Upper lobe of left lung (tissue), 6 donors: Measurements from ENCODE around the gene DAZAP1. TPM values are rescaled to one million over a fixed set of nuclear protein-coding genes. Genes with fewer than 3 reads are reported as not detected.

Experiments used
- ATAC-seq, 2 donors: fragments of 200-7000 bp; cut with Tn5 transposase; one replicate each; pipeline ENCODE4 v1.9.1; 2022; ENCODE audit warnings: mild to moderate bottlenecking in 2 of 2, moderate library complexity in 2 of 2; ENCODE audit not compliant: low FRiP score in 2 of 2
- DNase-seq, 2 donors: peaks; one replicate each; pipeline ENCODE4 v3.0.0-alpha.2; 2019 to 2020
- H3K27ac ChIP-seq, 4 donors: fragments of 200-600 bp; sonication (generic); one replicate each; pipeline ENCODE4 v1.5.1; 2016 to 2019
- H3K27me3 ChIP-seq, 4 donors: fragments of 200-600 bp; sonication (generic); one replicate each; pipeline ENCODE4 v1.5.1; 2017 to 2019
- H3K36me3 ChIP-seq, 4 donors: fragments of 200-600 bp; sonication (generic); one replicate each; pipeline ENCODE4 v1.5.1; 2016 to 2019
- H3K4me1 ChIP-seq, 4 donors: fragments of 200-600 bp; sonication (generic); one replicate each; pipeline ENCODE4 v1.5.1; 2018 to 2019
- H3K4me3 ChIP-seq, 4 donors: fragments of 200-600 bp; sonication (generic); one replicate each; pipeline ENCODE4 v1.5.1; 2017 to 2019; ENCODE audit warnings: mild to moderate bottlenecking in 2 of 4, moderate library complexity in 1 of 4
- H3K9me3 ChIP-seq, 4 donors: fragments of 200-600 bp; sonication (generic); one replicate each; pipeline ENCODE4 v1.5.1; 2018 to 2019
- CTCF ChIP-seq, 6 experiments: fragments of 450-650 bp in 4 of 6; fragments of 200-600 bp in 2 of 6; sonication (generic) in 2 of 6; IDR thresholded peaks; one replicate each; pipeline ENCODE4 v1.5.1; 2016 to 2019; ENCODE audit warnings: antibody characterized with exemption in 6 of 6
- EP300 ChIP-seq, 4 donors: sonication (generic); formaldehyde crosslinking; IDR thresholded peaks; one replicate each; pipeline ENCODE4 v1.5.1; 2017; ENCODE audit warnings: antibody characterized with exemption in 4 of 4, control low read depth in 2 of 4
- POLR2A ChIP-seq, 4 donors: fragments of 450-650 bp; IDR thresholded peaks; one replicate each; pipeline ENCODE4 v1.5.1; 2016 to 2017; ENCODE audit warnings: antibody characterized with exemption in 4 of 4, mild to moderate bottlenecking in 2 of 4
- POLR2AphosphoS5 ChIP-seq, 2 donors: sonication (generic); formaldehyde crosslinking; IDR thresholded peaks; one replicate each; pipeline ENCODE4 v1.5.1; 2017; ENCODE audit warnings: antibody characterized with exemption in 2 of 2
- WGBS, 2 donors: methylation state at CpG; one replicate each; pipeline ENCODE4 v1.1.5; 2017 to 2018; 5-methylcytosine and 5-hydroxymethylcytosine counted together
- total RNA-seq, 6 donors: library from RNA; depleted of rRNA in 4 of 6; stranded (reverse); fragments of >200 nt in 4 of 6; gene quantifications; one replicate each; pipeline versions ENCODE4 v1.1.0 to v1.2.1, GENCODE V29; 2016 to 2021
- donor health status: DM: no; HTN: no; CAD: no; lungs with moderate emphysema.
- donor health status: DM: no; HTN: yes; CAD: no; lungs with severe emphysema.

DAZAP1 gene
- total RNA-seq, 6 donors from 2014 or later, result 38.9 to 107 (median 78.7) TPM

DNA sequence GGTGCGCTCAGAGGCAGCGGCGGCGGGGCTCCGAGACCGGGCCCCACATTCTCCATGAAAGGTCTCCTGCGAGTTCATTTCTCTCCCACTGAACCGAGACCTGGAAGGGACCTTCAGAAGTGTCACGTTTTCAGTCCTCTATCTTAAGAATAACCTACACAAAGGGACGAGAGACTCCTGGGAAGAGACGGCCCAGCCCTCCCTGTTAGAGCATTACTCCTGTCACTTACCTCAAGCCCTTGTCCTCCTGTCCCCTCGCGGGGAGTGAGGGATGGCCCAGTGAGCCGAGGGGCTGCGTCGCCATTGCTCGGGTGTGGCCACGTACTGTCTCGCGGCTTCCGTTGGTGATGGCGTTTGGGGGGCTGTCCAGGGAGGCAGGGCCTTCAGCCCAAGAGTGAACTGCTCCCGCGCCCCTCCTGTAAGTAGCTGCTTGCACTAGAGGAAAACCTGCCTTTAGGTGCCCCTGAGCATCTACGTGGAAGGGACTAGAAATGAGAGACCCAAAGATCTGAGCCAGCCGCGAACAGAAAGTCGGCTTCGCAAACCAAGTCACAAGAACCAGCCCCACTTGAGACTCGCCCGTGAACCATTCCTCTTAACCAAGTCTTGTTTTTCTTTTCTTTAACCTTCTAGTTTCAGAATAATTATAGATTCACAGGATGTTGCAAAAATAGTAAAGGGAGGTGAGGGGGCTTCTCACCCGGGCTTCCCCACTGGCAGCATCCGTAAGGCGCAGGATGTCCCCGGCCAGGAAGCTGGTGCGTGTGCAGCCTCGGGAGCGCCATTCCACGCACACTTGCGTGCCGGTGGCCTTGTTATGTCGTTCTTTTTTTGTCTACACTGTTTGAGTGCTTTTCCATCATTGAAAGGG, 44.8 kb upstream of the DAZAP1 start:
- 83 to 89% methylated on average over 42 of the region's 42 CpGs for WGBS, 2 donors
- Histone ChIP-seq H3K4me3 (no peak overlapping the region), H3K9me3 (no peaks in the 10 kb centered on the region), H3K27me3 (no peaks in the 10 kb centered on the region), H3K4me1 (peaks cover 7 to 33% (median 23%) of the 10 kb centered on the region in 4 donors), H3K36me3 (peaks cover 7 to 95% (median 48%) of the 10 kb centered on the region in 4 donors), H3K27ac (no peak overlapping the region)
- DNase-seq (no peak), ATAC-seq (no peak)
- TF ChIP-seq POLR2A (IDR thresholded peaks at IDR 0.05) (no peak), EP300 (IDR thresholded peaks at IDR 0.05) (no peak), POLR2AphosphoS5 (IDR thresholded peaks at IDR 0.05) (no peak), CTCF (IDR thresholded peaks at IDR 0.05) (no peak)

DNA sequence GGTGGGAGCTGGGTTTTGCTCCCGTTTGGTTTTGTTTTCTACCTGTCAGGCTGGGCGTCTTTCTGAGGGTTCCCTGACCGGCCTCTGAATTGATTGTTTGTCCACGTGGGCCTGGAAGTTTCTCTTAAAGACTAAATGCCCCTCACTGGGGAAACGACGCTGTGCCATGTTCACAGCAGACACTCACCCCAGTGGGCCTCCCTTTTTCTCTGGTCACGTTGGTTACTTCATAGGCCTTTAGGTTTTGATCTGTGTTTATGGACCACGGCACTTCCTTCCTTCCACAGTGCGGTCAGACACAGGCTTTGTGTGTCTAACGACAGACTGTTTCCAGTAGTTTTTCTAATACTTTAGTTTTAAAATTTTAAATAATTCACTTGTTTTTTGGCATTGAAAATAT, 43.8 kb upstream of the DAZAP1 start:
- peak overlapping the region in 1 of 4 donors; percentile 19 for H3K27ac ChIP-seq
- TF ChIP-seq POLR2A (IDR thresholded peaks at IDR 0.05) (no peak), CTCF (IDR thresholded peaks at IDR 0.05) (no peak), POLR2AphosphoS5 (IDR thresholded peaks at IDR 0.05) (no peak), EP300 (IDR thresholded peaks at IDR 0.05) (no peak)
- H3K36me3 ChIP-seq, result peaks cover 7 to 93% (median 45%) of the 10 kb centered on the region in 4 donors
- peaks cover 7 to 33% (median 23%) of the 10 kb centered on the region in 4 donors for H3K4me1 ChIP-seq
- ATAC-seq, result no peak
- no peak overlapping the region for H3K4me3 ChIP-seq
- no peak for DNase-seq
- no peaks in the 10 kb centered on the region for H3K27me3 ChIP-seq
- WGBS, 2 donors, result 61 to 68% methylated on average over 10 of the region's 10 CpGs
- no peaks in the 10 kb centered on the region for H3K9me3 ChIP-seq

- Histone ChIP-seq H3K4me1 (peaks cover 7 to 33% (median 23%) of the 10 kb centered on the region in 4 donors), H3K27me3 (no peaks in the 10 kb centered on the region), H3K36me3 (peaks cover 7 to 92% (median 43%) of the 10 kb centered on the region in 4 donors), H3K27ac (no peak overlapping the region), H3K9me3 (no peaks in the 10 kb centered on the region), H3K4me3 (no peak overlapping the region)
- ATAC-seq (no peak), DNase-seq (no peak)
- 59 to 76% methylated on average over 15 of the region's 15 CpGs for WGBS, 2 donors
- peak in 2 of 6 experiments; percentile 9 to 26 for TF ChIP-seq CTCF (IDR thresholded peaks at IDR 0.05)
- no peak for TF ChIP-seq POLR2AphosphoS5 (IDR thresholded peaks at IDR 0.05)
These were observed 43.2 kb upstream of the DAZAP1 start for GRCh38 chr19:1364070-1364704.

GRCh38 chr19:1365319-1366269, 41.8 kb upstream of the DAZAP1 start:
- Histone ChIP-seq H3K36me3 (peaks cover 7 to 92% (median 50%) of the 10 kb centered on the region in 4 donors), H3K4me1 (peaks cover 5 to 29% (median 22%) of the 10 kb centered on the region in 4 donors), H3K4me3 (no peak overlapping the region), H3K9me3 (no peaks in the 10 kb centered on the region), H3K27me3 (no peaks in the 10 kb centered on the region), H3K27ac (no peak overlapping the region)
- WGBS, 2 donors, result 83 to 86% methylated on average over 26 to 37 of the region's 37 CpGs
- no peak for DNase-seq
- TF ChIP-seq EP300 (IDR thresholded peaks at IDR 0.05), result no peak
- TF ChIP-seq POLR2AphosphoS5 (IDR thresholded peaks at IDR 0.05), result no peak
- no peak for TF ChIP-seq POLR2A (IDR thresholded peaks at IDR 0.05)
- no peak for TF ChIP-seq CTCF (IDR thresholded peaks at IDR 0.05)
- no peak for ATAC-seq
